Tibial nerve (tissue), 4 donors: ENCODE results near the gene ABHD5.

Experiments used
- EP300 ChIP-seq, 2 donors: sonication (generic); formaldehyde crosslinking; IDR thresholded peaks; one replicate each; pipeline ENCODE4 v1.6.1; 2017; ENCODE audit warnings: antibody characterized with exemption in 2 of 2, mild to moderate bottlenecking in 1 of 2
- POLR2A ChIP-seq, 2 donors: fragments of 450-650 bp; IDR thresholded peaks; one replicate each; pipeline ENCODE4 v1.6.1; 2017; ENCODE audit warnings: antibody characterized with exemption in 2 of 2, mild to moderate bottlenecking in 2 of 2, moderate library complexity in 2 of 2
- TF ChIP-seq, protein P1 (sequence below), 5 experiments: fragments of 200-600 bp in 3 of 5; fragments of 450-650 bp in 2 of 5; sonication (generic) in 3 of 5; IDR thresholded peaks; one replicate each; pipeline ENCODE4 v1.5.1; 2016 to 2019; ENCODE audit warnings: antibody characterized with exemption in 5 of 5, mild to moderate bottlenecking in 3 of 5, moderate library complexity in 2 of 5

GRCh38 chr3:43685921-43686320, 4.8 kb upstream of the ABHD5 start:
- TF ChIP-seq, protein P1, sequence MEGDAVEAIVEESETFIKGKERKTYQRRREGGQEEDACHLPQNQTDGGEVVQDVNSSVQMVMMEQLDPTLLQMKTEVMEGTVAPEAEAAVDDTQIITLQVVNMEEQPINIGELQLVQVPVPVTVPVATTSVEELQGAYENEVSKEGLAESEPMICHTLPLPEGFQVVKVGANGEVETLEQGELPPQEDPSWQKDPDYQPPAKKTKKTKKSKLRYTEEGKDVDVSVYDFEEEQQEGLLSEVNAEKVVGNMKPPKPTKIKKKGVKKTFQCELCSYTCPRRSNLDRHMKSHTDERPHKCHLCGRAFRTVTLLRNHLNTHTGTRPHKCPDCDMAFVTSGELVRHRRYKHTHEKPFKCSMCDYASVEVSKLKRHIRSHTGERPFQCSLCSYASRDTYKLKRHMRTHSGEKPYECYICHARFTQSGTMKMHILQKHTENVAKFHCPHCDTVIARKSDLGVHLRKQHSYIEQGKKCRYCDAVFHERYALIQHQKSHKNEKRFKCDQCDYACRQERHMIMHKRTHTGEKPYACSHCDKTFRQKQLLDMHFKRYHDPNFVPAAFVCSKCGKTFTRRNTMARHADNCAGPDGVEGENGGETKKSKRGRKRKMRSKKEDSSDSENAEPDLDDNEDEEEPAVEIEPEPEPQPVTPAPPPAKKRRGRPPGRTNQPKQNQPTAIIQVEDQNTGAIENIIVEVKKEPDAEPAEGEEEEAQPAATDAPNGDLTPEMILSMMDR (IDR thresholded peaks at IDR 0.05), result no peak
- TF ChIP-seq EP300 (IDR thresholded peaks at IDR 0.05) (no peak), POLR2A (IDR thresholded peaks at IDR 0.05) (no peak)
